ENCODE measurements around the gene TFDP1.

The TFDP1 gene

DNA sequence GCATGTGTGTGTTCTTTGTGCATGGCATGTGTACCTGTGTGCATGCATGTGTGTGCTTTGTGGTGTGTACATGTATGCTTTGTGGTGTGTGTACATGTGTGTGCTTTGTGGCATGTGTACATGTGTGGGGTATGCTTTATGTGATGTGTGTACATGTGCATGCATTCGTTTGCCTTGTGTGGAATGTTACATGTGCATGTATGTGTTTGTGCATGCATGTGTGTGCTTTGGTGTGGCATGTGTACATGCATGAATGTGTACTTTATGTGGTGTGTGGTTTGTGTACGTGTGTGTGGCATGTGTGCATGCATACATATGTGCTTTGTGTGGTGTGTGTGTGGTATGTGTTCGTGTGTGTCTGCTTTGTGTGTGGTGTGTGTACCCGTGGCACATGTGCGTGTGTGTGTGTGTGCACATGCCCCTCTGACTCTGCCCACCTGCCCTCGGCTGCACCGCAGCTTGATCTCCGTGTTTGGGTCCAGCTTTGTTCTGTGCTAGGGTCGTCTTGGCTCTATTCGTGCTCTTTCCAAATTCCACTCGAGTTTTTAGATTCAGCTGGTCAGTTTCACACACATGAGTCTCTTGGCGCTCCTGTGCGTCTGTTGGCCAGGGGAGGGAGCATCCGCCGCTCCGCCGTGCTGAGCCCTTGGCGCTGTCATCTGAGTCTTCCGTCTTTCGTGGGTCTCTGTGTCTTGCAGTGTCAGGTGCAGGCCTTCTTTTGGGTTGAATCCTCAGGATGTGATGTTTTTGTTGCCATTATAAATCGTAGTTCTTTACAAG, 46.5 kb upstream of the TFDP1 start:
- no peaks in the 10 kb centered on the region for H3K9me3 ChIP-seq (ENCODE audit: severe bottlenecking)
- H3K27me3 ChIP-seq (ENCODE audit: insufficient read depth, poor library complexity, severe bottlenecking), result no peaks in the 10 kb centered on the region
- no peak overlapping the region for H3K27ac ChIP-seq (ENCODE audit: poor library complexity, severe bottlenecking)
- no peaks in the 10 kb centered on the region for H3K4me1 ChIP-seq (ENCODE audit: insufficient read depth, poor library complexity, severe bottlenecking)
- no peak; the same call in 2 of the 3 replicates for ATAC-seq (ENCODE audit: low read depth)
- DNase-seq (ENCODE audit: low spot score), result peak; percentile 18
- TF ChIP-seq, protein P1, sequence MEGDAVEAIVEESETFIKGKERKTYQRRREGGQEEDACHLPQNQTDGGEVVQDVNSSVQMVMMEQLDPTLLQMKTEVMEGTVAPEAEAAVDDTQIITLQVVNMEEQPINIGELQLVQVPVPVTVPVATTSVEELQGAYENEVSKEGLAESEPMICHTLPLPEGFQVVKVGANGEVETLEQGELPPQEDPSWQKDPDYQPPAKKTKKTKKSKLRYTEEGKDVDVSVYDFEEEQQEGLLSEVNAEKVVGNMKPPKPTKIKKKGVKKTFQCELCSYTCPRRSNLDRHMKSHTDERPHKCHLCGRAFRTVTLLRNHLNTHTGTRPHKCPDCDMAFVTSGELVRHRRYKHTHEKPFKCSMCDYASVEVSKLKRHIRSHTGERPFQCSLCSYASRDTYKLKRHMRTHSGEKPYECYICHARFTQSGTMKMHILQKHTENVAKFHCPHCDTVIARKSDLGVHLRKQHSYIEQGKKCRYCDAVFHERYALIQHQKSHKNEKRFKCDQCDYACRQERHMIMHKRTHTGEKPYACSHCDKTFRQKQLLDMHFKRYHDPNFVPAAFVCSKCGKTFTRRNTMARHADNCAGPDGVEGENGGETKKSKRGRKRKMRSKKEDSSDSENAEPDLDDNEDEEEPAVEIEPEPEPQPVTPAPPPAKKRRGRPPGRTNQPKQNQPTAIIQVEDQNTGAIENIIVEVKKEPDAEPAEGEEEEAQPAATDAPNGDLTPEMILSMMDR (IDR thresholded peaks at IDR 0.05; ENCODE audit: poor library complexity, severe bottlenecking), result no peak
- no peak overlapping the region for H3K4me3 ChIP-seq (ENCODE audit: severe bottlenecking)
- peaks cover 40% of the 10 kb centered on the region for H3K36me3 ChIP-seq (ENCODE audit: low read depth)

DNA sequence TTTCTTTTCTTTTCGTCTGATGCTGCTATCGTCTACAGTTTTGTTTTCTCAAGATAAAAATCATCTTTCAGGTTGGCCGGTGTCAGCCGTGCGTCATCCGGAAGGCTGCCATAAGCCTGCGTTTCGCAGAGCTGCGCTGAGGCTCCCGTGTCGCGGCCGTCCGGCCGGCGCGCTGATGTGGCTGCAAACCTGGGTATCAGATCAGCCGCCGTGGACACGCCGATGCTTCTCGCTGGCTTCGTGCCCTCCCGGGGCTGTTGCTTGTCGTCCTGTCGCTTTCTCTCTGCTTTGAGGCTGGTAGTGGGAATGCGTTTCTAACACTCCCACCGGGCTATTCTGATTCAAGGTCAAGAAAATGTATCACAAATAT, 45.9 kb upstream of the TFDP1 start:
- TF ChIP-seq, protein P1 (IDR thresholded peaks at IDR 0.05; ENCODE audit: poor library complexity, severe bottlenecking), result no peak
- Histone ChIP-seq H3K27ac (ENCODE audit: poor library complexity, severe bottlenecking) (no peak overlapping the region), H3K27me3 (ENCODE audit: insufficient read depth, poor library complexity, severe bottlenecking) (no peaks in the 10 kb centered on the region), H3K36me3 (ENCODE audit: low read depth) (peaks cover 41% of the 10 kb centered on the region), H3K4me3 (ENCODE audit: severe bottlenecking) (no peak overlapping the region), H3K4me1 (ENCODE audit: insufficient read depth, poor library complexity, severe bottlenecking) (no peaks in the 10 kb centered on the region), H3K9me3 (ENCODE audit: severe bottlenecking) (no peaks in the 10 kb centered on the region)
- no peak for ATAC-seq (ENCODE audit: low read depth)
- DNase-seq (ENCODE audit: low spot score), result peak; percentile 39

DNA sequence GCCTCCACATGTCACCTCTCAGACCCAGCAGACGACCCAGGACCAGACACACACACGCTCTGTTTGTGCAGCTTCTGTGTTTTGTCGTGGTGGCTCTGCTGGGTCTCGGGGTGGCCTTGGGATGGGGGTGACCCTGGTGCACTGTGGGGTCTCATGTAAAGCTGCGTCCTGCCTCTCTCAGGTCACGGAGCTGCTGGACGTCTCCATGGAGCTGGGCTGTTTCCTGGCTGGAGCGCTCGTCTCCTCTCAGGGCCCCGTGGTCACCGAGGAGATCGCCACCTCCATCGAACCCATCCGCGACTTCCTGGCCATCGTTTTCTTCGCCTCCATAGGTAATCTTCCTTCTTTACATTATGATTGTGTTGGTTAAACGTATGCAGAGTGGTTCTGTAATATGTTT, 45.4 kb upstream of the TFDP1 start:
- DNase-seq (ENCODE audit: low spot score) (peak; percentile 39), ATAC-seq (ENCODE audit: low read depth) (no peak)
- Histone ChIP-seq H3K4me1 (ENCODE audit: insufficient read depth, poor library complexity, severe bottlenecking) (no peaks in the 10 kb centered on the region), H3K27ac (ENCODE audit: poor library complexity, severe bottlenecking) (no peak overlapping the region), H3K27me3 (ENCODE audit: insufficient read depth, poor library complexity, severe bottlenecking) (no peaks in the 10 kb centered on the region), H3K9me3 (ENCODE audit: severe bottlenecking) (no peaks in the 10 kb centered on the region), H3K36me3 (ENCODE audit: low read depth) (peaks cover 39% of the 10 kb centered on the region), H3K4me3 (ENCODE audit: severe bottlenecking) (no peak overlapping the region)
- TF ChIP-seq, protein P1 (IDR thresholded peaks at IDR 0.05; ENCODE audit: poor library complexity, severe bottlenecking), result no peak

DNA sequence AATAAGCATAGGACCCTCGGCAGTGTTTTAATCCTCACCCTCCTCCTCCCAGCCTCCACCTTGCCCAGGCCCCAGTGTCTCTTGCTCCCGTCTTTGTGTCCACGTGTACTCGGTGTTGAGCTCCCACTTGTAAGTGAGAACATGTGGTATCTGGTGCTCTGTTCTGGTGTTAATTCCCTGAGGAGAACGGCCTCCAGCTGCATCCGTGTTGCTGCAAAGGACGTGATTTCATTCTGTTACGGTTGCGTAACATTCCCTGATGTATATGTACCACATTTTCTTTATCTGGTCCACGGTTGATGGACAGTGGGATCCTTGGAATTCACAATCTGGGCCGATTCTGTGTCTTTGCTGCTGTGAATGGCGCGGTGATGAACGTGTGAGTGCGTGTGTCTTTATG, 44.7 kb upstream of the TFDP1 start:
- DNase-seq (ENCODE audit: low spot score) (peak; percentile 8), ATAC-seq (ENCODE audit: low read depth) (no peak)
- TF ChIP-seq, protein P1 (IDR thresholded peaks at IDR 0.05; ENCODE audit: poor library complexity, severe bottlenecking), result no peak
- no peak overlapping the region for H3K27ac ChIP-seq (ENCODE audit: poor library complexity, severe bottlenecking)
- H3K9me3 ChIP-seq (ENCODE audit: severe bottlenecking), result no peaks in the 10 kb centered on the region
- peaks cover 37% of the 10 kb centered on the region for H3K36me3 ChIP-seq (ENCODE audit: low read depth)
- H3K27me3 ChIP-seq (ENCODE audit: insufficient read depth, poor library complexity, severe bottlenecking), result no peaks in the 10 kb centered on the region
- H3K4me3 ChIP-seq (ENCODE audit: severe bottlenecking), result no peak overlapping the region
- no peaks in the 10 kb centered on the region for H3K4me1 ChIP-seq (ENCODE audit: insufficient read depth, poor library complexity, severe bottlenecking)

DNA sequence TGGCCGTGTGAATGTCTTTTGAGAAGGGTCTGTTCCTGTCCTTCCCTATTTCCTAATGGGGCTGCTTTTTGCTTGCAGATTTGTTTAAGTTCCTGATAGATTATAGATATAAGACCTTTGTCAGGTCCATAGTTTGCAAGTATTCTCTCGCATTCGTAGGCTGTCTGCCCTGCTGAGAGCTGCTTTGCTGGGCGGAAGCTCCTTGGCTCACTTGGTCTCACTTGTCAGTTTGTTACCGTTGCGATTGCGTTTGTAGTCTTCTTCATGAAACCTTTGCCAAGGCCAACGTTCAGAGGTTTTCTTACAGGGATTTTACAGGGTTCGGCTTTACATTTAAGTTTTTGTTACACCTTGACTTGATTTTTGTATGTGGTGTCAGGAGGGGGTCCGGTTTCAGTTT, 44.0 kb upstream of the TFDP1 start:
- no peak for ATAC-seq (ENCODE audit: low read depth)
- no peak overlapping the region for H3K27ac ChIP-seq (ENCODE audit: poor library complexity, severe bottlenecking)
- no peaks in the 10 kb centered on the region for H3K27me3 ChIP-seq (ENCODE audit: insufficient read depth, poor library complexity, severe bottlenecking)
- H3K4me1 ChIP-seq (ENCODE audit: insufficient read depth, poor library complexity, severe bottlenecking), result peaks cover 5% of the 10 kb centered on the region
- H3K9me3 ChIP-seq (ENCODE audit: severe bottlenecking), result no peaks in the 10 kb centered on the region
- no peak for DNase-seq (ENCODE audit: low spot score)
- H3K4me3 ChIP-seq (ENCODE audit: severe bottlenecking), result no peak overlapping the region
- peaks cover 37% of the 10 kb centered on the region for H3K36me3 ChIP-seq (ENCODE audit: low read depth)
- TF ChIP-seq, protein P1 (IDR thresholded peaks at IDR 0.05; ENCODE audit: poor library complexity, severe bottlenecking), result no peak

Data from RWPE2 (cell line).